ENCODE measurements around the gene CLASRP.

Gene CLASRP

GRCh38 chr19:45119582-45119981 is 80.7 kb downstream of the CLASRP start:
- DNase-seq (ENCODE audit: low read depth): no peak
- TF ChIP-seq CTCF (conservative IDR thresholded peaks at IDR 0.05; ENCODE audit: low read depth, low read length): no peak
- no peak overlapping the region for H3K4me3 ChIP-seq (ENCODE audit: low read depth, low read length)

All from choroid plexus epithelial cell (primary cell).